CD4-positive, CD25-positive, alpha-beta regulatory T cell (primary cell): Measurements from ENCODE around the gene TRDN. TPM values are rescaled to one million over a fixed set of nuclear protein-coding genes. Genes with fewer than 3 reads are reported as not detected.
"Not testable (repeated sequence)": the region's sequence is repeated elsewhere in the genome, so short reads cannot be mapped to it uniquely, and the experiment has no call there.

ENCODE experiments used
- ATAC-seq, 2 donors: fragments of 150-1000 bp; cut with Tn5 transposase; one replicate each; pipeline ENCODE4 v1.10.0; 2021; ENCODE audit warnings: low read depth in 2 of 2, moderate number of reproducible peaks in 2 of 2, moderate library complexity in 1 of 2
- DNase-seq, 3 donors: peaks; one replicate each; pipeline versions ENCODE4 v3.0.0 to v3.0.0-alpha.2; 2012 to 2022; ENCODE audit warnings: mixed read lengths in 1 of 3
- H3K27ac ChIP-seq: one replicate; pipeline ENCODE4 v1.7.0; 2013; ENCODE audit warnings: mild to moderate bottlenecking, low read length; ENCODE audit not compliant: insufficient read depth, poor library complexity, severe bottlenecking
- H3K27me3 ChIP-seq: one replicate; pipeline ENCODE4 v1.7.0; 2013; ENCODE audit warnings: low read length; ENCODE audit not compliant: control insufficient read depth, insufficient read depth
- H3K36me3 ChIP-seq: one replicate; pipeline ENCODE4 v1.7.0; 2013; ENCODE audit warnings: mild to moderate bottlenecking, low read length, moderate library complexity; ENCODE audit not compliant: control insufficient read depth, insufficient read depth
- H3K4me1 ChIP-seq: 2 replicates; pipeline ENCODE4 v1.7.0; 2013; ENCODE audit warnings: mild to moderate bottlenecking, low read length; ENCODE audit not compliant: insufficient read depth, control insufficient read depth, poor library complexity, severe bottlenecking
- H3K4me3 ChIP-seq: one replicate; pipeline ENCODE4 v1.7.0; 2013; ENCODE audit warnings: low read depth, mild to moderate bottlenecking, low read length, moderate library complexity
- H3K9me3 ChIP-seq, 2 experiments: 1 replicate in 1 of 2; 2 replicates in 1 of 2; pipeline ENCODE4 v1.7.0; 2013; ENCODE audit warnings: low read length in 2 of 2, mild to moderate bottlenecking in 1 of 2, moderate library complexity in 1 of 2; ENCODE audit not compliant: control insufficient read depth in 2 of 2
- H3K27ac Mint-ChIP-seq, 3 donors: one replicate each; pipeline ENCODE4 v1.8.0; 2020 to 2022; ENCODE audit warnings: mild to moderate bottlenecking in 3 of 3, mixed read lengths in 3 of 3, moderate library complexity in 2 of 3
- H3K27me3 Mint-ChIP-seq: one replicate; pipeline ENCODE4 v1.8.0; 2022; ENCODE audit warnings: mild to moderate bottlenecking, mixed read lengths
- H3K36me3 Mint-ChIP-seq: one replicate; pipeline ENCODE4 v1.8.0; 2020; ENCODE audit warnings: mixed read lengths
- H3K4me1 Mint-ChIP-seq, 4 donors: one replicate each; pipeline ENCODE4 v1.8.0; 2020 to 2022; ENCODE audit warnings: mixed read lengths in 4 of 4, mild to moderate bottlenecking in 1 of 4
- H3K4me3 Mint-ChIP-seq, 4 donors: one replicate each; pipeline ENCODE4 v1.8.0; 2020 to 2022; ENCODE audit warnings: mild to moderate bottlenecking in 4 of 4, mixed read lengths in 4 of 4, moderate library complexity in 3 of 4
- H3K9me3 Mint-ChIP-seq, 7 donors: one replicate each; pipeline ENCODE4 v1.8.0; 2020 to 2022; ENCODE audit warnings: mixed read lengths in 7 of 7, mild to moderate bottlenecking in 3 of 7, moderate library complexity in 2 of 7
- polyA plus RNA-seq, 4 donors: library from polyadenylated mRNA; unstranded; fragments of 300-500 nt; fragmentation: Illumina TruSeq; gene quantifications; one replicate each; pipeline ENCODE4 v1.2.3, GENCODE V29; 2021
- total RNA-seq: library from RNA; stranded (reverse); gene quantifications from one replicate; pipeline ENCODE4 v1.2.3, GENCODE V29; 2022

Gene TRDN
- total and polyA plus RNA-seq, 5 donors from 2014 or later = not detected

DNA sequence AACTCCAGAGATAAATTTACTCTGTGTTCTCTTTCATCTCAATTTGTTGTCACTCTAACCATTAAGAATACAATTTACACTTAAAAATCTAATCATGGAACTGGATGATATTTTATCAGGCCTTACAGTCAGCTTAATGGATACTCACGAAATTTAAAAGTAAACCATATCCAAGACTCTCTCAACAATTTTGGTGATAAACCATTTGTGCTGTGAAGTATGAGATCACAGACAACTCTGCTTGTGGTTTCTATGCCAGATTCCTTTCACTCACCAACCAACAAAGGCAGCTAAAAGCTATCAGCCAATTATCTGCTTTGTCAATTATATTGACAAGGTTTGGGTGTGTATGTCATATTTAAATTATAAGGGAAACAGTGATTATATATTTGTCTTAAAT, 155.8 kb downstream of the TRDN start:
- Mint-ChIP-seq H3K4me1 (no peaks in the 10 kb centered on the region), H3K27ac (no peak overlapping the region), H3K9me3 (peaks cover 0 to 6% (median 2%) of the 10 kb centered on the region in 7 donors), H3K36me3 (no peaks in the 10 kb centered on the region), H3K27me3 (no peaks in the 10 kb centered on the region), H3K4me3 (no peak overlapping the region)
- H3K9me3 ChIP-seq = no peaks in the 10 kb centered on the region
- DNase-seq (no peak), ATAC-seq (no peak)
- H3K4me3 ChIP-seq = no peak overlapping the region
- H3K27me3 ChIP-seq = no peaks in the 10 kb centered on the region
- no peaks in the 10 kb centered on the region for H3K36me3 ChIP-seq
- no peaks in the 10 kb centered on the region for H3K4me1 ChIP-seq
- H3K27ac ChIP-seq = no peak overlapping the region

DNA sequence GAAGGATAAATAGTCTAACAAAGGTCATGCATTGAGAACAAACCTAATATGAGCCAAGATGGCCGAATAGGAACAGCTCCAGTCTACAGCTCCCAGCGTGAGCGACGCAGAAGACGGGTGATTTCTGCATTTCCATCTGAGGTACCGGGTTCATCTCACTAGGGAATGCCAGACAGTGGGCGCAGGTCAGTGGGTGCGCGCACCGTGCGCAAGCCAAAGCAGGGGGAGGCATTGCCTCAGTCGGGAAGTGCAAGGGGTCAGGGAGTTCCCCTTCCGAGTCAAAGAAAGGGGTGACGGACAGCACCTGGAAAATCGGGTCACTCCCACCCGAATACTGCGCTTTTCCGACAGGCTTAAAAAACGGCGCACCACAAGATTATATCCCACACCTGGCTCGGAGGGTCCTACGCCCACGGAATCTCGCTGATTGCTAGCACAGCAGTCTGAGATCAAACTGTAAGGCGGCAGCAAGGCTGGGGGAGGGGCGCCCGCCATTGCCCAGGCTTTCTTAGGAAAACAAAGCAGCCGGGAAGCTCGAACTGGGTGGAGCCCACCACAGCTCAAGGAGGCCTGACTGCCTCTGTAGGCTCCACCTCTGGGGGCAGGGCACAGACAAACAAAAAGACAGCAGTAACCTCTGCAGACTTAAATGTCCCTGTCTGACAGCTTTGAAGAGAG, 164.6 kb downstream of the TRDN start:
- not testable (repeated sequence) for H3K4me3 ChIP-seq, H3K4me1 Mint-ChIP-seq, H3K9me3 ChIP-seq, DNase-seq, H3K27me3 ChIP-seq, H3K27ac ChIP-seq, H3K27ac Mint-ChIP-seq, H3K36me3 Mint-ChIP-seq, H3K36me3 ChIP-seq, ATAC-seq, H3K27me3 Mint-ChIP-seq, H3K4me1 ChIP-seq, H3K4me3 Mint-ChIP-seq
- H3K9me3 Mint-ChIP-seq = peaks cover 0 to 13% (median 4%) of the 10 kb centered on the region in 7 donors

DNA sequence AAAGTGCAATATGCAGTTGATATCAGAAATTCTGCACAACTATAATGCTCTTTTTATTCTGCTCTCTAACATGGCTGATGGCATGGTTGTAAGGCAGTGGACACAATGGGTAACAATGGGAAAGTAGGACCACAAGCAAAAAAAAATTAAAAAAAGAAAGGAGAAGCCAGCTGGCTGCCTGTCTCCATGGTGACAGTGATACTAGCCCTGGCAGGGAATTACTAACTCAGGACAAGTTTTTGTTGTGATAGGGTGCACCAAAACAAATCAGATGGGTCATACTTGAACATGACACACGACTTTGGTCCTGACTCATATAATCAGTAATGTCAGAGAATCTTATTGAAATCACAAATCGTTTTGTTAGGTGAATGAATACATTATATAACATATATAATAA, 169.4 kb downstream of the TRDN start:
- H3K27ac Mint-ChIP-seq = no peak overlapping the region
- no peaks in the 10 kb centered on the region for H3K4me1 ChIP-seq
- H3K27me3 Mint-ChIP-seq = no peaks in the 10 kb centered on the region
- H3K4me3 Mint-ChIP-seq = no peak overlapping the region
- H3K27ac ChIP-seq = no peak overlapping the region
- H3K36me3 Mint-ChIP-seq = no peaks in the 10 kb centered on the region
- H3K9me3 Mint-ChIP-seq = peaks cover 0 to 20% (median 6%) of the 10 kb centered on the region in 7 donors
- H3K4me1 Mint-ChIP-seq = no peaks in the 10 kb centered on the region
- H3K4me3 ChIP-seq = no peak overlapping the region
- peaks cover 0 to 6% of the 10 kb centered on the region in 2 experiments for H3K9me3 ChIP-seq
- no peak for ATAC-seq
- no peaks in the 10 kb centered on the region for H3K27me3 ChIP-seq
- H3K36me3 ChIP-seq = no peaks in the 10 kb centered on the region
- no peak for DNase-seq

DNA sequence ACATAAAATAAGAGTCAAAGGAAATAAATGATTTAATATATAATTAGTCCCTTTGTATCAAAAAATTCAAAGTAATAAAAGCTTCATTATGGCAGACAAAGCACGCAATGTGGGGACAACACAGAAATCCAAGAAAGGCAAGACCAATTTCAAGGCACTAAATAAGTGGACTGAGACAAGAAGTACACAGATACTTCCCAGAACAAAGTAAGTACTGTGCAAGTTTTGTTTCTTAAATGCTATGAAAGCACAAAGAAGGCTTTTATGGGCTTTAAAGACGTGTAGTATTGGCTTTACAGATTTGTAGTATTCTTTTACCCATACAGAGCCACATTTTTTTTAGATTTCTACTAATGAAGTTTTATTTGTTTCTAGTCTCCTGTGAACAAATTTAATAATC, 174.6 kb downstream of the TRDN start:
- no peak overlapping the region for H3K27ac ChIP-seq
- Mint-ChIP-seq H3K36me3 (no peaks in the 10 kb centered on the region), H3K9me3 (peaks cover 0 to 11% (median 3%) of the 10 kb centered on the region in 7 donors), H3K27me3 (no peaks in the 10 kb centered on the region), H3K4me3 (no peak overlapping the region), H3K27ac (no peak overlapping the region), H3K4me1 (no peaks in the 10 kb centered on the region)
- H3K27me3 ChIP-seq = no peaks in the 10 kb centered on the region
- no peaks in the 10 kb centered on the region for H3K36me3 ChIP-seq
- no peaks in the 10 kb centered on the region for H3K4me1 ChIP-seq
- ATAC-seq (no peak), DNase-seq (no peak)
- no peak overlapping the region for H3K4me3 ChIP-seq
- H3K9me3 ChIP-seq = peaks cover 0 to 5% of the 10 kb centered on the region in 2 experiments

DNA sequence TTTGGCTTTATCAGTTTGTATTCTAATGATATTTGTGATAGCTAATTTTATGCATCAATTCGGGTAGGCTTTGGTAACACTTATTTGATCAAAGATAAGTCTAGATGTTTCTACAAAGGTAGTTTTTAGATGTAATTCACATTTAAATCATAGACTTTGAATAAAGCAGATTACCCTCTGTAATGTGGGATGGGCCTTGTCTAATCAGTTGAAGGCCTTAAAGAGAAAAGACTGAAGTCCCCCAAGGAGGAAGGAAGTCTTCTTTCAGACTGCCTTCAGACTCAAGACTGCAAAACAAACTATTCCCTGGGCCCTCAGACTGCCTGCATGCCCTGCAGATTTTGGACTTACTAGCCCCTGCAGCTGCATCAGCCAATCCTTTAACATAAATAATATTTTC, 178.5 kb downstream of the TRDN start:
- no peaks in the 10 kb centered on the region for H3K27me3 Mint-ChIP-seq
- no peak overlapping the region for H3K4me3 Mint-ChIP-seq
- ATAC-seq (no peak), DNase-seq (no peak)
- Histone ChIP-seq H3K9me3 (peaks cover 0 to 5% of the 10 kb centered on the region in 2 experiments), H3K27me3 (no peaks in the 10 kb centered on the region), H3K4me1 (no peaks in the 10 kb centered on the region), H3K4me3 (no peak overlapping the region), H3K27ac (no peak overlapping the region), H3K36me3 (no peaks in the 10 kb centered on the region)
- H3K9me3 Mint-ChIP-seq = peaks cover 0 to 9% (median 3%) of the 10 kb centered on the region in 7 donors
- H3K27ac Mint-ChIP-seq = no peak overlapping the region
- no peaks in the 10 kb centered on the region for H3K4me1 Mint-ChIP-seq
- no peaks in the 10 kb centered on the region for H3K36me3 Mint-ChIP-seq

DNA sequence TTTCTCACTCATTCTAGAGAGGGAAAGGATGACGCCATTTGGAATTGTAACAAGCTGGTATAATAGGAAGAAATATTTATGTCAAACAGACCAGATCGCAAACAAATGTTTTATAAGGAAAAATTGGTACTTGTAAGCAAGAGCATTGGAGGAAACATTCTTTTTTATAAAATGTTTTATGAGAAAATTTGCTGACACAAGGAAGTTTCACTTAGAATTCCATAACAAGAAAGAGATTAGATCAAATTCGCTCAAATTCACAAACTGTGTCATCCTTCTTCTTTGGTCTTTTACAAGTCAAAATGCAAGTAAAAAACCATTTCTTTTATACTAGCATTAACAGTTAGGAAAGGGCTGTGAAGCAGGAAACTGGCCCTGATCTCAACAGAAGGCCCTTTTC, 179.9 kb downstream of the TRDN start:
- no peak overlapping the region for H3K27ac ChIP-seq
- ATAC-seq (no peak), DNase-seq (no peak)
- Mint-ChIP-seq H3K27me3 (no peaks in the 10 kb centered on the region), H3K4me1 (no peaks in the 10 kb centered on the region), H3K36me3 (no peaks in the 10 kb centered on the region), H3K4me3 (no peak overlapping the region), H3K27ac (no peak overlapping the region), H3K9me3 (peaks cover 0 to 12% (median 7%) of the 10 kb centered on the region in 7 donors)
- H3K4me3 ChIP-seq = no peak overlapping the region
- no peaks in the 10 kb centered on the region for H3K36me3 ChIP-seq
- H3K27me3 ChIP-seq = no peaks in the 10 kb centered on the region
- H3K9me3 ChIP-seq = peaks cover 0 to 5% of the 10 kb centered on the region in 2 experiments
- no peaks in the 10 kb centered on the region for H3K4me1 ChIP-seq

DNA sequence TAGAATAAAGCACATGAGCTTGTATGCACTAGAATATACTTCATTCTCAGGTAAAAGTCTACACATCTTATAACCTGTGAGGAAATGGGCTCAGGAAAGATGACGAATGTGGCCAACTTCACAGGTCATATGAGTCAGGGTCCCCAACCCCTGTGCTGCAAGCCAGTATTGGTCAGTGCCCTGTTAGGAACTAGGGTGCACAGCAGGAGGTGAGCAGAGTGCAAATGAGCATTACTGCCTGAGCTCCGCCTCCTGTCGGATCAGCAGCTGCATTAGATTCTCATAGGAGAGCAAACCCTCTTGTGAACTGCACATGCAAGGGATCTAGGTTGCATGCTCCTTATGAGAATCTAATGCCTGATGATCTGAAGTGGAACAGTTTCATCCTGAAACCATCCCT, 182.3 kb downstream of the TRDN start:
- Mint-ChIP-seq H3K36me3 (no peaks in the 10 kb centered on the region), H3K27ac (no peak overlapping the region), H3K27me3 (no peaks in the 10 kb centered on the region), H3K4me1 (no peaks in the 10 kb centered on the region), H3K9me3 (peaks cover 0 to 13% (median 7%) of the 10 kb centered on the region in 7 donors), H3K4me3 (no peak overlapping the region)
- no peaks in the 10 kb centered on the region for H3K36me3 ChIP-seq
- H3K4me3 ChIP-seq = no peak overlapping the region
- ATAC-seq (no peak), DNase-seq (no peak)
- no peaks in the 10 kb centered on the region for H3K4me1 ChIP-seq
- no peaks in the 10 kb centered on the region for H3K27me3 ChIP-seq
- no peak overlapping the region for H3K27ac ChIP-seq
- H3K9me3 ChIP-seq = peaks cover 0 to 5% of the 10 kb centered on the region in 2 experiments

DNA sequence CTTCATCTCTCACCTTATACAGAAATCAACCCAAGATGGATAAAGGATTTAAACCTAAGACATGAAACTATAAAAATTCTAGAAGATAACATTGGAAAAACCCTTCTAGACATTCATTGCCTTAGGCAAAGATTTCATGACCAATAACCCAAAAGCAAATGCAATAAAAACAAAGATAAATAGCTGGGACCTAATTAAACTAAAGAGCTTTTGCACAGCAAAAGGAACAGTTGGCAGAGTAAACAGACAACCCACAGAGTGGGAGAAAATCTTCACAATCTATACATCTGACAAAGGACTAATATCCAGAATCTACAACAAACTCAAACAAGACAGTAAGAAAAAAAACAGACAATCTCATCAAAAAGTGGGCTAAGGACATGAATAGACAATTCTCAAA, 183.7 kb downstream of the TRDN start:
- H3K4me1 Mint-ChIP-seq, H3K27me3 ChIP-seq, H3K36me3 ChIP-seq, H3K27ac ChIP-seq, ATAC-seq, H3K9me3 ChIP-seq, H3K4me1 ChIP-seq, DNase-seq, H3K4me3 Mint-ChIP-seq, H3K27me3 Mint-ChIP-seq, H3K27ac Mint-ChIP-seq, H3K4me3 ChIP-seq, H3K36me3 Mint-ChIP-seq: not testable (repeated sequence)
- H3K9me3 Mint-ChIP-seq = peaks cover 0 to 19% (median 8%) of the 10 kb centered on the region in 7 donors
